Left forelimb (tissue), 1 donor: ENCODE results near the gene ATG4B.

Experiments used
- DNase-seq: peaks from one replicate; pipeline ENCODE4 v3.0.0-alpha.2; 2018; ENCODE audit warnings: low spot score

The ATG4B gene

DNA sequence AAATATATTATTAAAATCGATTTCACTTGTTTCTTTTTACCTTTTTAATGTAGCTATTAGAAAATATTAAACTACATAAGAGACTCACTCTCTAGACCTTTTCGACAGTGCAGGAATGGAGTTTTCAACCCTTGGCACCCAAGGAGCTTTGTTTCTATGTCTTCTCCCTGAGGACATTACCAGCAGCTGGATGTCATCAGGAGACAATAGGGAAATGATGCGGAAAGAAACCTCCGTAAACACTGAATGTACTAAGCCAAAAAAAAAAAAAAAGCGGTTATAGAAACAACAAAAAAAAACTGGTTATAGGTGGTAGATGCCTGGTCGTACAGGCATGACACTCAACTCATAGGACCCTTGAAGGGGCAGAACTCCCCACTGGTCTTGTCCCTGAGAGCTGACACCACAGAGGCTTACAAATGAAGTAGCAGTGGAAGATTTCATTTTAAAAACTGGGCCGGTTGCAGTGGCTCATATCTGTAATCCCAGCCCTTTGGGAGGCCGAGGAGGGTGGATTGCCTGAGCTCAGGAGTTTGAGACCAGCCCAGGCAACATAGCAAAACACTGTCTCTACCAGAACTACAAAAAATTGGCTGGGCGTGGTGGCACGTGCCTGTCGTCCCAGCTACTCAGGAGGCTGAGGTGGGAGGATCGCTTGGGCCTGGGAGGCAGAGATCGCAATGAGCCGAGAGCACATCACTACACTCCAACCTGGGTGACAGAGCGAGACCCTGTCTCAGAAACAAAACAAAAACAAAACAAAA lies 24.3 kb upstream of the ATG4B start:
- DNase-seq: no peak

GRCh38 chr2:241615041-241615440 lies 22.5 kb upstream of the ATG4B start:
- DNase-seq: no peak

- DNase-seq: no peak
These were observed 21.9 kb upstream of the ATG4B start for GRCh38 chr2:241615522-241616052.

GRCh38 chr2:241616168-241617125 lies 21.0 kb upstream of the ATG4B start:
- no peak for DNase-seq

GRCh38 chr2:241617431-241618154 lies 19.9 kb upstream of the ATG4B start:
- no peak for DNase-seq

DNA sequence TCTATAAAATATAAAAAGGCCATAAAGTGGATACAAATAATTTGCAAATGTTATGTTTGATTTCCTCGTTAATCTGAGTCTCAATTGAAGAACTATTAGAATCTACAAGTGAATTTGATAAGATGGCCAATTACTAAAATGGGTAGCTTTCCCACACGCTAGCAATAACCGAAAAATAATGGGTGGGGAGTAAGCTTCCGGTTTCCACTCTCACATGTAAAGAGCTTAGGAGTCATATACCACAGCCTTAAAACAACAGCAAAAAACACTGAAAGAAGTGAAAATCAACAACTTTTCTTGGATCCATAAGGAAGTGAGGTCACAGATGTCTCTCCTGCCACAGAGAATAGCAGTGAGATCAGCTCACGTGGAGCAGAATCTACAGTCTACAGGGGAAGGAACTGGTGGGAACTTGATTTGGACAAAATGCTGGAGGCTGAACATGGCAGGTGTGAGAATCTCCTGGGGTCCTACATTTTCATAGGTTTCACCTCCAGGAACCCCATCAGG lies 19.1 kb upstream of the ATG4B start:
- DNase-seq: no peak

- DNase-seq: no peak
These were observed 18.7 kb upstream of the ATG4B start for GRCh38 chr2:241618829-241619228.

- DNase-seq: no peak
These were observed 17.7 kb upstream of the ATG4B start for GRCh38 chr2:241619597-241620418.

- no peak for DNase-seq
These were observed 17.1 kb upstream of the ATG4B start for GRCh38 chr2:241620419-241620769.

DNA sequence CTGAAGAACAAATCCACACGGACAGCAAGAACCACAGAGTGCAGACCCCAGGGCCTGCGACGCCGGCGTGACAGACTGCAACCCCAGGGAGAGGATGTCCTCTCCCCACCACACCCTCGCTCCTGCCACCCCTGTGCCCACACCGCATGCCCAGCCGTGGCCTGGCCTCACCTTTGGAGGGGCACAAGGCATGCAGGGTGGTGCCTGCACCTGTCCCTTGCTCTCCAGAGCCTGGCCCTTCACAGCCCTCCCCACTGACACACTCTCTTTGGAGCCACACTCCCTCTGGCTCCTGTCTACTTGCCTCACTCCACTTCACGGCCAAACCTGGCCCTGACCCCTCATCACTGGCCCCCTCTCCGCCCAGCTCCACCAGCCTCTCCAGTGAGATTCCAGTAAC lies 9.8 kb upstream of the ATG4B start:
- no peak for DNase-seq

DNA sequence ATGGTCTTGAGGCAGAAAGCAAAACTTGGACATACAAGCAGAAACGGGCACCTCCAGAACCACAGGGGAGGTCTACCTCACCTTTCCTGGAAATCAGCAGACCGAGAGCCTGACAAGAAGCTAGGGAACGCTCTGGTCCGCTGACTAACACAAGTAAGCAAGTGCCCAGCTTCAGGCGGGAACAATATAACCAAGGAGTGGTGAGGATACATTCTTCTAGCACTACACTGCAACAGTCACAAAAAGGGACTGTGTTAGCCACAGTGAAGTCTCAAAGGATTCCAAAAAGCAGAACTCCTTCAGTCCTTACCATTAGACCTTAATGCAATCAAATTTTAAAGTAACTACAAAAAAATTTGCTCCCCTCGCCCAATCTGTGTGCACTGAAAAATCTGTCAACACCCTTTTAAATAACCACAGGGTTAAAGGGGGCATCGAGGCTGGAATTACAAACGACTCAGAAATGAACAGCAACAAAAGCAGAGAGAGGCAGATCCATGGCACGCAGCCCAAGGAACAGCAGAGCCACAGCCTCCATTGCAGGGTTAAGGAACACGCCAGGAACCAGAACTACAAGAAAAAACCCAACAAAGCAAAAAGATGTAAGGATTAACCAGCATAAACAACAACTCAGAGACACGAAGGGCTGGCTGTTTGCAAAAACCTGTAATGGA lies 7.6 kb upstream of the ATG4B start:
- no peak for DNase-seq

GRCh38 chr2:241632478-241633325 lies 4.8 kb upstream of the ATG4B start:
- DNase-seq: no peak

DNA sequence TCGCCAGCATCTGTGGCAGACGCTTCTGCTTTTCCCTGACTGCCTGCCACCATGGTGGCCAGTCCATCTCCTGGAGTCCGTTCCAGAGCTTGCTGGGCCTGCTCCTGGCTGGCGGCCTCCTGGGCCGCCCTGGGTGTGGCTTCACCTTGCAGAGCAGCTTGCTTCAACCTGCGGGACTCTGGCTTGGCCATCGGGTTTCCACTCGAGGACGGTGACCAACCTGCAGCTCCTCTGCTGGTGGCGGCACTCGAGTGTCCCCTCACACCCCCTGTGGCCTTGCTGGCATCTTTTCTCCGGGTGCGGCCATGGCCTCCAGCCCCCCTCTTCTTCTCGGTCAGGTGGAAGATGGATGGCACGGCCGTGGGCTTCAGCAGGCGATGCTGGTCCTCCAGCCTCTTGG lies 3.9 kb upstream of the ATG4B start:
- DNase-seq: no peak

- no peak for DNase-seq
These were observed 1.7 kb upstream of the ATG4B start for GRCh38 chr2:241635756-241636155.

GRCh38 chr2:241636182-241637017 lies 1.1 kb upstream of the ATG4B start:
- no peak for DNase-seq

GRCh38 chr2:241637795-241638660 lies 535 bp downstream of the ATG4B start:
- DNase-seq: no peak

DNA sequence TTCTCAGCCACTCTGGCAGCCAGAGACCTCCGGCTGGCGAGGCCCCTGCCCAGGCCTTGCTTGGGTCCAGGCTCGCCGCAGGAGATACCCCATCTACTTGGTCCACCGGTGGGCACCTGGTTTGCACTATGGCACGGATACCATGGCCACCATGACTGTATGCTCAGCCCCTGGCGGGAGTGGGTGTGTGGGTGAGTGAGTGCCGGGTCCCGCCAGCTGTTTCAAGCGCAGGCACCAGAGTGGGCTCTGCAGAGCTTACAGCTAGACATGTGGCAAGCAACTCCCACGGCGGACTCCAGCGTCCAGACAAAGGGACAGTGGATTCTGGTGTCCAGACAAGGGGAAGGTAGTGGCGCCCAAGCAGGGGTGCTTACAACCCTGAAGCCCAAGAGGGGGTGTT lies 1.4 kb downstream of the ATG4B start:
- DNase-seq: no peak

DNA sequence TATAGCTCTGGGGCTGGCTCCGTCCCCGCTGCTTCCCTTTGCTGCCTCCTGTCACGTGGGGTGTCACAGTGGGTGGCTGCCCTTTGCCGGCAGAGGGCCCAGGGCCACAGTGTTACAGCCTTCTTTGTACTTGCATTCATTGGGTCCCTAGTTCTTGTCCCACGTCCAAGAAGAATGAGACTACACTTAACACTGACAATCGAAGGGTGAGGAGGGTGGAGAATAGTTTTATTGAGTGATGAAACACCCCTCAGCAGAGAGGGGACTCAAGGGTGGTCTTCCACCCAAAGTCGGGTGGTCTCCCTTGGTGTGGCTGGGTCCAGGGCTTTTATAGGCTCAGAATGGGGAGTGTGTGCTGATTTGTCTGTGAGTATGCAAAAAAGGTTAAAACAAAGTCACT lies 1.9 kb downstream of the ATG4B start:
- DNase-seq: no peak
